HG03139 (cell line): ENCODE results near the gene FPR1.
"Not testable (repeated sequence)": the region's sequence is repeated elsewhere in the genome, so short reads cannot be mapped to it uniquely, and the experiment has no call there.

Source experiments
- ATAC-seq: cut with Tn5 transposase; IDR thresholded peaks from one replicate; pipeline ENCODE4 v1.9.1; 2021; ENCODE audit not compliant: unreplicated experiment

FPR1 gene

DNA sequence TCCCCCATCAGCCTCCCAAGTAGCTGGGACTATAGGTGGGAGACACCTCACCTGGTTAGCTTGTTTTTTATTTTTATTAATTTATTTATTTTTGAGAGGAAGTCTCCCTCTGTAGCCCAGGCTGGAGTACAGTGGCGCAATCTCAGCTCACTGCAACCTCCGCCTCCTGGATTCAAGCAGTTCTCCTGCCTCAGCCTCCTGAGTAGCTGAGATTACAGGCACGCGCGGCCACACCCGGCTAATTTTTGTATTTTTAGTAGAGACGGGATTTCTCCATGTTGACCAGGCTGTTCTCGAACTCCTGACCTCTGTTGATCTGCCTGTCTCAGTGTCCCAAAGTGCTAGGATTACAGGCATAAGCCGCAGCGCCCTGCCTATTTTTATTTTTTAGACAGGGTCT is 13.2 kb downstream of the FPR1 start:
- not testable (repeated sequence) for ATAC-seq

DNA sequence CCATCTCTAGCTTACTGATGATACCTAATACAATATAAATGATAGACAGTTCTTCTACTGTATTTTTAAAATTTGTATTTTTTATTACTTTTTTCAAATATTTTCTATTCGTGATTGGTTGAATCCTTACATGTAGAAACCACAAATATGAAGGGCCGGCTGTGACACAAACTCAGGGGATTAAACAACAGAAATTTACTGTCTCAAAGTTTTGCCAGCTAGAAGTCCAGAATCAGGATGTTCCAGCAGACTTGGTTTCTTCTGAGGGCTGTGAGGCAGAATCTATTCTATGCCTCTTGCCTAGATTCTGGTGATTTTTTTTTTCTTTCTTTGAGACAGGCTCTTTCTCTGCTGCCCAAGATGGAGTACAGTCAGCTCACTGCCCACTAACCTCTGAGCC is 13.8 kb downstream of the FPR1 start:
- ATAC-seq = no peak

DNA sequence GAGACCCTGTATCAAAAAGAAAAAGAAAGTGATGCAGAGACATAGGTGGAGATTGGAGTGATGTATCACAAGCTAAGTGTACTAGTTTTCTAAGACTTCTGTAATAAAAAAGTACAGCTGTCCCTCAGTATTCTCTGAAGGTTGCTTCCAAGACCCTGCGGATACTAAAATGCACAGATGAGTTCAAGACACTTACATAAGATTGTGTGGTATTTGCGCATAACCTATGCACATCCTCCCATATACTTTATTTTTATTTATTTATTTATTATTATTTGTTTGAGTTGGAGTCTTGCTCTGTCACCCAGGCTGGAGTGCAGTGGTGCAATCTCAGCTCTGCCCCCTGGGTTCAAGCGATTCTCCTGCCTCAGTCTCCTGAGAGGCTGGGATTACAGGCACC is 14.3 kb downstream of the FPR1 start:
- no peak for ATAC-seq

DNA sequence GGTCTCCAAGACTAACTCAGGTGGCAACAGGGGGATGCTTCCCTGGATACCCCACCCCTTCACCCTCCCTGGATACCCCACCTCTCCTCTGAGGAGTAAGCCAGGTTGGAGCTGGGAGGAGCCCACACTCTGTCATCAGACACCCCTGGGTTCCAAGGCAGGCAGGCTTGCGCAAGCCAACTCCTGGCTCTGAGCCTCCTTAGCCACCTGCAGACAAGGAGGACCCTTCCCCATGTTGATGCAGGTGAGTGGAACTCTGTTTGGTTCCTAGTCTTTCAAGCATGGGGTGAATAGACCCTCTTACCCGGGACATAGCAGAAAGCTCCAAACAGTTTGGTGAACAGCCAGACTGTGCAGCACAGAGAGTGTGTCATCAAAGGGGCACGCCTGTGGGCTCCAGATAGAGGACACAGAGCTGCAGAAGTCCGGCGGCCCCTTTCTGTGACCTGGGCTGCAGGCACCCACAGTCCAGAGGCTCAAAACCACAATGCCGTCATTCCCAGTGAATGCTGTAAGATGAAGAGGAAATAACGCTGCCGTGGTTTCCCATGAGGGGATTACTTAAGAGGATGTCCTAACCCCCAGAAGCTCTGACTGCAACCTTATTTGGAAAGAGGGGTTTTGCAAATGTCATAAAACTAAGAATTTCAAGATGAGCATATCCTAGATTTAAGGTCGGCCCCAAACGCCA is 15.8 kb downstream of the FPR1 start:
- ATAC-seq = no peak

DNA sequence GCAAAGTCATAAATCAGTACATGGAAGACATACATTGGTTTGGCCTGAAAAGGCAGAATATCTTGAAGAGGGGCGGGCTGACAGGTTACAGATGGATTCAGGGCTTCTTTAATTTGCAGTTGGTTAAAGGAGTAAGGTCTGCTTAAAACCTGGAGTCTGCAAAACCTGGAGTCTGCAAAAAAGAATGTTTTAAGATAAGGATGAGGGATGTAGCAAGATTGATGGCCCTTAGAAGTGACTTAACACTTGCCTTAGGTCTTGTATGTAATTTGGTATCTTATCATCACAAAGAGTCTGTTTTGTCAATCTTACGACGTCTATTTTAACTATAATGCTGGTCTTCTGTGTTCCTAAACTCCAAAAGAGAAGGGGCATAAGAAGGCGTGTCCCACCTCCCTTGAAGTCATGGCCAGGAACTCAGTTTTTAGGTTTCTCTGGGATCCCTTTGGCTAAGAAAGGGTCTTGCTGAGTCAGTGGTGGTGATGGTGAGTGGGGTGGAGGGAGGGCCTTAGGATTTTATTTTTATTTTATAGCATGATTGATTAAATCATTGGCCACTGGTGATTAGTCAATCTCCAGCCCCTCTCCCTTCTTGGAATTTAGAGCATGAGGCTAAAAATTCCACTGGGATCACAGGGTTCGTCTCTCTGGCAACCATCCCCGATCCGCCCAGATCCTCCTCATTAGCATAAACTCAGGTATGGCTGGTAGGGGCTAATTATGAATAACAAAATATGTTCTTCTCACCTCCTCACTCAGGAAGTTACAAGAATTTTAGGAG is 17.7 kb downstream of the FPR1 start:
- no peak for ATAC-seq

DNA sequence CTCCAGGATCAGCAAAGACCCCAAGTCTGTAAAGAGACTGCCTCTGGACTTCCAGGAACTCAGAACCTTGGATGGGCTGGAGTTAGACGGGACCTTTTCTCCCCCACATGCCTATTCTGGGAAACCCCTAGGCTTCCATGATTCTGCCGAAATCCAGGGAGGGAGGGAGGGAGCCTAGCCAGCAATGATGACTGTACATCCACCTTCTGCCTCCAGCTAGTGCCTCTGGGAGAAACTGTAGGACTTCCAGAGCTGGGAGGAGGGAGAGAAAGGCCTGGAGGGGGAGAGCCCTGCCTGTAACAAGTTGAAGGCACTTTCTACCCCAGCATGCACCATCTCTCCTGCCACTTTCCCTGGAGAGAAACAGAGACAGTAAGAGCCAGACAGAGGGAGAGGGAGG is 21.9 kb downstream of the FPR1 start:
- ATAC-seq = no peak

DNA sequence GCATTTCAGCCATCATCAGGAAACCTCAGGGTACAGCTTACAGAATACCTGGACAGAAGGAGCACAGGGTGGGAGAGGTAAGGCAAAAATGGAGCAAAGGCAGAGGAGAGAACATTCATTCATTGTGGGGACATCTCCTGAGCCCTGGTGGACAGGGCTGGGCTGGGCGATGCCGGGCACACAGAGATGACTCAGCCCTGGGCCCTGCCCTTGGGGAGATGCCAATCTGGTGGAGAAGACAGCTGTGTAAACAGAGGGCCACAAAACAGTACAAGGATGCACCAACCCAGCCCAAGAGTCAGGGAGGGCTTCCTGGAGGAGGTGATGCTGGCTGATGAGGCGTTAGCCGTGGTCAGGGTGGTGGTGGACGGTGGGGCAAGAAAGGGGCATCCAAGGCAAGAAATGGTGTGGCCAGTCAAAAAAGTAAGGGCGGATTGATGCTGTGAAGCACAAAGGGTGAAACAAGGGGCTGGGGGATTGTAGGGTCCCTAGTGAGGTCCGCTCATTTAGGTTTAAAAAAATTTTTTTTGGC is 24.3 kb downstream of the FPR1 start:
- no peak for ATAC-seq

DNA sequence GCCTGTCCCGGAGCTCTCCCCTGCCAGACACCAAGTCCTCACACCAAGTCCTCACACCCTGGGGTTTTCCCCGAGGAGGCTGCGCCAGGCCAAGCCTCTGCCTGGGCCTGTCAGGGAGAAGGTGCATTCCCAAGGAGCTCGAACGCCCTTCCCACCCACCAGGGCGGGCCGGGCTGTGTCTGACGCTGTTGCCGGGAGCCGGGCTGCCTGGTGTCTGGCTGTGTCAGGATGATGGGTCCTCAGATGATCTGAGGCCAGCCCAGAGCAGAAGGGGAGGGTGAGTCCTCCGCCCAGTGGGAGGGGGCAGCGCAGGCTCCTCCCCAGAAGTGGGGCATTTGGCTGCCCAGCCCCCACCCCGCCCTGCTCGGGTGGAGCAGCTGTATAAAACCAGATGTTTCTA is 25.6 kb downstream of the FPR1 start:
- no peak for ATAC-seq

DNA sequence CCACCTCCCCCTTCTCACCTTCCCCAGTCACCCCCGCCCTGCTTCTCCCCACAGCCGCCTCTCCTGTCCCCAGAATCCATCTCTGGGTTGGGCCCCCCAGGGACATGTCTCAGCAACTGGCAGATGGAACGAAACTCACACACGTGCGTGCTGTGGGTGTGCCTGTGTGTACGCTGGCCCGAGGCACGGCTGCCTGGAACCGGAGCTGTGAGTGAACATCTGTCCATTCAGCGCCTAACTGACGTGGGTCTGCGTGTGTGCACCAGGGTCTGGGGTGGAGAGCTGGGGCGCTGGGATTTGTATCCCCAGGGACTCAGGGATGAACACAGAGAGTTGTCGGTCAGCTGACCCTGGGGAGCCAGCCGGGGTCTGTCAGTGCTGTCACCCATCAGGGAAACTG is 27.1 kb downstream of the FPR1 start:
- no peak for ATAC-seq

DNA sequence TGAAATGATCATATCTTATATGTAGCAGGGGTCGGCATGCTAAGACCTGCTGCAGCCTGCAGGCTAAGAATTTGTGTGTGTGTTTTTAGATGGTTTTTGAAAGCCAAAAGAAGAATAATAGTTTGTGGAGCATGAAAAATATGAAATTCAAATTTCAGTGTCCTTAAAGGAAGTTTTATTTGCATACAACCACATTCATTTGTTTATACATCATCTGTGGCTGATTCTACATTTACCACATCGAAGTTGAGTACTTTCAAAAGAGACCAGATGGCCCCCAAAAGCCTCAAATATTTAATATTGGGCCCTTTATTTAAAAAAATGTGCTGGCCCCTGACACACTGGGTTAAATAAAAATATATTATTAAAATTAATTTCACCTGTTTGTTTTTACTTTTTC is 29.2 kb downstream of the FPR1 start:
- no peak for ATAC-seq

DNA sequence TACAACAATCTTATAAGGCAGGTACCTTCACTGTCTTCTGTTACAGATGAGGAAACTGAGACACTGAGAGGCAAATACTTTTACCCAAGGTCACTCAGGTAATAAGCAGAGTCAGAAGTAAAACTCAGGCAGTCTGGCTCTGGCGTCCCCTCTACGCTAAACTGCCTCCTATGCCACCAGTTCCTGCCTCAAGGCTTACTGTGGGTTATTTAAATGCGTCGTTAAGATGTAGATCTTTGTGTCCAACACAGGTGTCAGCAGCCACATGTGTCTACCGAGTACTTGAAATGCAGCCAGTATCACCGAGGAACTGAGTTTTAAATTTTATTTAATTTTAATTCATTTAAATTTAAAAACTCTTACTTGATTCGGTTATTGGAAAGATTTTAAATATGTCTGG is 29.8 kb downstream of the FPR1 start:
- no peak for ATAC-seq

DNA sequence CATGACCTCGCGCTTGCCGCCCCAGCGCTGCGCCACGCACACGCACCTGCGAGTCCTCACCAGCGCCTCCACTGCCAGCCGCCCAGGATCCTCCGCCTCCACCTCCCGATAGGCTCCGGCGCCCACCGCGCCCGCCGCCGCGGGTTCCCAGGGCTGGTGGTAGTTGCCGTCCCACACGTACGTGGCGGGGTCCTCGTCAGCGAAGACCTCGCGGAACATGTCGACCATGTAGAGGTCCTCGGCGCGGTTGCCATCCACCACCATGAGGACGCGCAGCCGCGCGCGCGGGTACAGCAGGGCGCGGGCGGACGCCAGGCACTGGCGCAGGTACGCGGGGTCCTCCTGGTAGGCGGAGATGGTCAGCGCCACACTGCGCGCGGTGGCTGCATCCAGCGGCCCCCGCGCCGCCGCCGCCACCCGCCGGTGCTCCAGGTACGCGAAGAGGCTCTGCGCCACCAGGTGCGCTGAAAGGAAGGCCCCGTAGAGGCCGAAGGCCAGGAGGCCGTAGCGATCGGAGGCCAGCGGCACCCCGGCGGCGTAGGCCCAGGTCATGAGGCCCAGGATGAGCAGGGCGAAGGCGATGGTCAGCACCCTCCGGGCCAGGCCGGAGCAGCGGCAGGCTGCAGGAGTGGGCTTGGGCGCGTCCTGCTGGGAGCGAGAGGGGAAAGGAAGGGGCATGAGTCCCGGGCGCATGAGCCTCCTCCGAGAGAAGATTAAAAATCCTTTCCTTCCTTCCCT is 32.3 kb downstream of the FPR1 start:
- ATAC-seq = no peak

DNA sequence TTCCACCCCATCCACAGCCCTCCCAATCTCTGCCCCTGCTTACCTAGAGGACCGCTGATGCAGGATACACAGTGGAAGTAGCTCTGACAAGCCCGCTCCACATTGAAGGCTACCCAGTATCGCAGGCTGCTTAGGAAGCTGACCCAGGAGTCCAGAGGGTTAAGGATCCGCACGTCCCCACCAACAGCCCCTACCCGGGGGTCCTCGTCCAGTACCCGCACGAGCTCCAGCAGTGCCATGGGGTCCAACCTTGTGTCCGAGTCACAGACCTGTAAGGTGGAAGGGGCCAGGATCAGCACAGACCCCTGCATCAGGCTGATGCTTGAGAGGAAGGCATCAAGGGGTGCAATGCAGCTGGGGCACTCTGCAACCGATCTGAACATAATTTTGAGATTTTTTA is 34.8 kb downstream of the FPR1 start:
- no peak for ATAC-seq

DNA sequence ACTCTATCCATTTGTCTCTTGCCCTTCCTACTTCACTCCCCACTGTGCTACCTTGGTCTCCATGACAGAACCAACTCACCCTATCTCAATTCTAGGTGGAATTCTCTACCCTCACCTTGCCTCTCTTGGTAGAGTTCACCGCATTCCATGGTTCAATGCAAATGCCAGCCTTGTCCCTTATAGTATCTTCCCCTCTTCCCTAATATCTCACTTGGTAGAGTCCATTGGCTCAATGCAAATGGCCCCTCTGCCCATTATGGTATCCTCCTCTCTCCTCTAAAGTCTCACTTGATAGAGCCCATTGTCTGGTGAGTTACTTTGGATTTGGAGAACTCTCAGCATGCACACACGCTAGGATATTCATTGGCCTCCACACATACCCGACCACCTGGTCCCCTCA is 35.8 kb downstream of the FPR1 start:
- no peak for ATAC-seq

DNA sequence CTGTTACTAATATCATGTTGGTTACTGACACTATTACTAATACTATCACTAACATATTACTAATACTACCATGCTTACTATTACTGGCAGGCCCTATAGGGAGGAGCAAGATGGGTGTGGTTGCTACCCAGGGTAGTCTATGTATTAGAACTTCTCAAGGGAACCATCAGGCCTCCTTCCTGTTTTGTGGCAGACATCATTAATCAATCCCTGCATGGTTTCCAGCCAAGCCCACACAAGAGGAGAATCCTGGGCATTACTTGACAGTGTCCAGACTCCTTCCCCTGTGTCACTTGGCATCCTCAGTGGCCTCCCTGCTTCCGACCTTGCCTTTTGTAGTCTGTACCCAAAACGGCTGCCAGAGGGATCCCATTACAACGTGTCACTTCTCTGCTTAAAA is 36.8 kb downstream of the FPR1 start:
- ATAC-seq = no peak

DNA sequence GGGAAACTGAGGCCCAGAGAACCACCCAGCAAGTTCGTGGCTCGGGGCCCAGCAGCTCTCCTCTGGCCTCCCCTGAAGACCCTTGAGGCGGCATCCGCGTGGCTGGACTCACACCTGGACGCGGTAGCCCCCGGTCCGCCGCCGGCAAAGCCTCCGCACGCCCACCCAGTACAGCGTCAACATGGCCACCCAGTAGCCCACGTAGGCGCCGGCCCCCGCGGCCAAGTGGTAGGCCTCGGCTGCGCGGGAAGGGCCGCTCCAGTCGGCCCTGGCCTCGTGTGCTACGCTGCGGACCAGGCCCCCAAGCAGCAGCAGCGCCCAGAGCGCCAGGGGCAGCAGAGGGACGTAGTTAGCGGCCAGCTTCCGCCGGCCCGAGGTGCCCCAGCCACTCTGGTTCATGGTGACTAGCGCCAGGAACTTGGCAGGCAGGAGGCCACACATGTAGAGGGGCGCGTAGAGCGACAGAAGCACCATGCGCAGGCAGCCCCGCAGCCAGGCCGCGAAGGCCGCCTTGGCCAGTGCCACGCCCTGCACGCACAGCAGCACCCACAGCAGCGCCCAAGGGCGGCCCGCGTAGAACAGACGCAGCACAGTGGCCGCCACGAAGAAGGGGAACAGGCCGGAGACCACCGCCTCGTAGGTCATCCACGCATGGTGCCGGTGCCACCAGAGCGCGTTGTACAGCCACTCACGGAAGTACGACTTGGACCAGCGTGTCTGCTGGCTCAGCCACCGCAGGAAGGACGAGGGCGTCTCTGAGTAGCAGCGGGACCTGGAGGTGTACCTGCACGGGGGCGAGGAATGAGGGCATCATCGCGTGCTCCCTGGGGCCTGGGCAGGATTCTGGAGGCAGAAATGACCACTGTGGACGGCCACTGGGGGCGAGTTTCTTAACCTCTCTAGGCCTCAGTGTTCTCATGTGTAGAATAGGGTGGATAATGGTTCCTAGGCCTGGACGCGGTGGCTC is 38.1 kb downstream of the FPR1 start:
- ATAC-seq = no peak

DNA sequence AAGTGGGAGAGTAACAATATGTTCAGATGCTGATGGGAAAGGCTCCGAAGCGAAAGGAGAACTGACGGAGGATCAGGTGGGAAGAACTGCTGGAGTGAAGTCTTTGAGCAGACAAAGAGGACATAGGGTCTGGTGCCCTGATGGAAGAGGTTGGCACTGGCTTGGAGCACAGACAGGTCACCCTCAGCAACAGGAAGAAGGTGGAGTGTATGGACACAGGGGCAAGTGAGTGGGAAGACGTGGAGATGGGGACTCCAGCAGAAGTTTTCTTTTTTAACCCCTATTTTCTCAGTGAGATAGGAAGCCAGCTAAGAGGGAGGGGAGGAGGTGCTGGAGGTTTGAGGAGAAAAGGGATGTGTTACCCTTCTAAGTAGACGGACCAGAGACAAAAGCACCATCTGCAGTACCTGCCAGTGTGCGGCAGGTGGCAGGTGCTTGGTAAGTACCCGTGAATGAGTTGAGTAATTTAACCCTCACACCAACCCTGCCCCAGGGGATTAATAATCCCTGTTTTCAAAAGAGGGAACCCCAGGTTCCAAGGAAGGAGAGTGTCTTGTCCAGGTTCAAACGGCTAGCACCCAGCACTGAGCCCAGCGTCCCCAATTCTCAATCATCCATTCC is 39.1 kb downstream of the FPR1 start:
- ATAC-seq = no peak

DNA sequence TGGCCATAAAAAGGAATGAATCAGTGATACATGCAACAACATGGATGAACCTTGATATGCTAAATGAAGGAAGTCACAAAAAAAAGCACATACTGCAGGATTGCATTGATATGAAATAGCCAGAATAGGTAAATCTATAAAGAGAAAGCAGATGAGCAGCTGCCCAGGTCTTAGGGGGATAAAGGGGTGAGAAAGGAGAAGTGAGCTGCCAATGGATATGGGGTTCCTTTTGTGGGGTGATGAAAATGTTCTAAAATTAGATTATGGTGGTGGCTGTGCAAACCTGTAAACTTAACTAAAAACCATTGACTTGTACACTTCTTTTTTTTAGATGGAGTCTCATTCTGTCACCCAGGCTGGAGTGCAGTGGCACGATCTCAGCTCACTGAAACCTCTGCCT is 40.0 kb downstream of the FPR1 start:
- ATAC-seq = no peak

DNA sequence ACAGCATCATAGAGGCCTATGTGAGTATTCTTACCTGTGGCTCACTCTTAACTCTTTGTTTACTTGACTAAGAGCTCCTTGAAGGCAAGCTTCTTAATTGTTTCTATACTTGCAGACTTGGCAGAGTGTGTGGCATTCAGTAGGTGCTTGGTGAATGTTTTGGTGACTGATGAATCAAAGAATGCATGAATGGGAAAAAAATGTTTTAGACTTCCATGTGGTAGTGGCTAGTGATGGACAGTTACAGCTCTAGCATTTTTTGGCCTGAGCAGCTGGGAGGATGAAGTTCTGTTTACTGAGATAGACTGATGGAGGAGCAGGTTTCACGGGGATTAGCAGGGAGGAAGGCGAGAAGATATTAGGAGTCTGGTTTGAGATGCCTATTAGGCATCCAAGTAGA is 41.5 kb downstream of the FPR1 start:
- ATAC-seq = no peak

DNA sequence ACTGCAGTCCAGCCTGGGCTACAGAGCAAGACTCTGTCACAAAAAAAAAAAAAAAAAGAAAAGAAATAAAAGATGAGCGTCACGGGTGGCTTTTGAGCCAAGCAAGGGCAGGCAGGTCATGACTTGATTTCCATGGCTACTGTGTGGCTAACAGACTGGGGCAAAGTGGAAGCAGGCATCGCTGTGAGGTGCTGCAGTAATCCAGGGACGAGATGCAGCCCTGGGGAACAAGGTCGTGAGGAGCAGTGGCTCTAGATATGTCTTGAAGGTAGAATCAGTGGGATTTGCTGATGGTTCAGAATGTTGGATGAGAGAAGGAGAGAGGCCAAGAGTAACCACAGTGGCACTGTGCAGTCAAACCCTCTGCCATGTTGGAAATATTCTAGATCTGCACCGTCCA is 42.1 kb downstream of the FPR1 start:
- ATAC-seq = no peak
